ENCODE data around the gene GRK5. TPM values are rescaled to one million over a fixed set of nuclear protein-coding genes. Genes with fewer than 3 reads are reported as not detected.
"Not testable (repeated sequence)": the region's sequence is repeated elsewhere in the genome, so short reads cannot be mapped to it uniquely, and the experiment has no call there.

The GRK5 gene
- total RNA-seq, 3 donors from 2014 or later (not counting 1 experiment from before 2014, with no cell fraction given), result 37.6 to 54.3 (median 47.9) TPM

- H3K27ac Mint-ChIP-seq, result no peak overlapping the region
- H3K4me3 Mint-ChIP-seq, result no peak overlapping the region
Observed at GRCh38 chr10:119259345-119259744, 52.0 kb downstream of the GRK5 start.

GRCh38 chr10:119261016-119261415 is 53.6 kb downstream of the GRK5 start:
- H3K4me1 ChIP-seq (ENCODE audit: control insufficient read depth, insufficient read depth, low read length); H3K27me3 Mint-ChIP-seq (ENCODE audit: low read depth in 2 of 2); ATAC-seq; H3K27ac Mint-ChIP-seq; H3K4me3 ChIP-seq (ENCODE audit: low read length); DNase-seq; H3K9me3 Mint-ChIP-seq; H3K27me3 ChIP-seq (ENCODE audit: control insufficient read depth, insufficient read depth, low read length); H3K36me3 ChIP-seq (ENCODE audit: control insufficient read depth, insufficient read depth, low read length); H3K27ac ChIP-seq (ENCODE audit: low read length); H3K9me3 ChIP-seq (ENCODE audit: control insufficient read depth, insufficient read depth, low read length); intact Hi-C loops (cut with micrococcal nuclease); H3K4me3 Mint-ChIP-seq; H3K36me3 Mint-ChIP-seq: not testable (repeated sequence)
- WGBS (ENCODE audit: insufficient coverage), result 94% methylated on average over 16 of the region's 34 CpGs
- H3K4me1 Mint-ChIP-seq, result peaks cover 19 to 23% of the 10 kb centered on the region in 2 donors

More at GRCh38 chr10:119259345-119259744, 52.0 kb downstream of the GRK5 start:
- Histone ChIP-seq H3K9me3 (ENCODE audit: control insufficient read depth, insufficient read depth, low read length) (no peaks in the 10 kb centered on the region), H3K27me3 (ENCODE audit: control insufficient read depth, insufficient read depth, low read length) (no peaks in the 10 kb centered on the region), H3K4me3 (ENCODE audit: low read length) (no peak overlapping the region), H3K4me1 (ENCODE audit: control insufficient read depth, insufficient read depth, low read length) (no peaks in the 10 kb centered on the region), H3K36me3 (ENCODE audit: control insufficient read depth, insufficient read depth, low read length) (no peaks in the 10 kb centered on the region), H3K27ac (ENCODE audit: low read length) (no peak overlapping the region)
- peaks cover 24 to 32% of the 10 kb centered on the region in 2 donors for H3K4me1 Mint-ChIP-seq
- intact Hi-C loops (cut with micrococcal nuclease), result no loop called here
- H3K36me3 Mint-ChIP-seq, result no peaks in the 10 kb centered on the region
- no peak for DNase-seq
- TF ChIP-seq, protein P1, sequence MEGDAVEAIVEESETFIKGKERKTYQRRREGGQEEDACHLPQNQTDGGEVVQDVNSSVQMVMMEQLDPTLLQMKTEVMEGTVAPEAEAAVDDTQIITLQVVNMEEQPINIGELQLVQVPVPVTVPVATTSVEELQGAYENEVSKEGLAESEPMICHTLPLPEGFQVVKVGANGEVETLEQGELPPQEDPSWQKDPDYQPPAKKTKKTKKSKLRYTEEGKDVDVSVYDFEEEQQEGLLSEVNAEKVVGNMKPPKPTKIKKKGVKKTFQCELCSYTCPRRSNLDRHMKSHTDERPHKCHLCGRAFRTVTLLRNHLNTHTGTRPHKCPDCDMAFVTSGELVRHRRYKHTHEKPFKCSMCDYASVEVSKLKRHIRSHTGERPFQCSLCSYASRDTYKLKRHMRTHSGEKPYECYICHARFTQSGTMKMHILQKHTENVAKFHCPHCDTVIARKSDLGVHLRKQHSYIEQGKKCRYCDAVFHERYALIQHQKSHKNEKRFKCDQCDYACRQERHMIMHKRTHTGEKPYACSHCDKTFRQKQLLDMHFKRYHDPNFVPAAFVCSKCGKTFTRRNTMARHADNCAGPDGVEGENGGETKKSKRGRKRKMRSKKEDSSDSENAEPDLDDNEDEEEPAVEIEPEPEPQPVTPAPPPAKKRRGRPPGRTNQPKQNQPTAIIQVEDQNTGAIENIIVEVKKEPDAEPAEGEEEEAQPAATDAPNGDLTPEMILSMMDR (IDR thresholded peaks at IDR 0.05), result no peak
- WGBS (ENCODE audit: insufficient coverage), result 89% methylated on average over 3 of the region's 3 CpGs
- ATAC-seq, result no peak
- H3K9me3 Mint-ChIP-seq, result no peaks in the 10 kb centered on the region
- no peaks in the 10 kb centered on the region for H3K27me3 Mint-ChIP-seq (ENCODE audit: low read depth in 2 of 2)

- WGBS (ENCODE audit: insufficient coverage), result 86% methylated on average over 4 of the region's 4 CpGs
- peaks cover 17 to 22% of the 10 kb centered on the region in 2 donors for H3K4me1 Mint-ChIP-seq
Observed at GRCh38 chr10:119263951-119264617, 56.7 kb downstream of the GRK5 start.

DNA sequence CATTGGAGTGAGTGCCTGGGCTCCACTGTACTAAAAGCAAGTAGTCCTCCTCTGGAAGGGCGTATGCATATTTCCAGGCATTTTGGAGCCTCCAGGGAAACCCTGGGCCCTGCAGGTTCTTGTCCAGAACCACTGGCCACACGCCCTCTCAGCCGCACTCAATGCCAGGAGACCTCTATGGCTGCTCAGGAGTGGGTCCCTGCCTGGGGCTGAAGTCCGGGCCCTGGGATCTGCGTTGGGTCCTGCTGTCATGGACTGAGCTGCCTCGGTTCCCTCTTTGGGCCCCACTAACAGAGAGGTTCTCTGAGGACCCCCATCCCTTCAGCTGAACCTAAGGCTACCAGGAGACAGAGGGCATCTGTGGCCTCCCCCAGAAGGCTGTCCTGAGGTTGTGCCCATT is 58.3 kb downstream of the GRK5 start:
- H3K27ac ChIP-seq (ENCODE audit: low read length), result no peak overlapping the region
- H3K4me3 ChIP-seq (ENCODE audit: low read length), result no peak overlapping the region
- Mint-ChIP-seq H3K36me3 (no peaks in the 10 kb centered on the region), H3K9me3 (no peaks in the 10 kb centered on the region), H3K27ac (peak overlapping the region; percentile 59 to 94), H3K4me3 (no peak overlapping the region), H3K4me1 (peaks cover 31% of the 10 kb centered on the region in 2 donors), H3K27me3 (ENCODE audit: low read depth in 2 of 2) (no peaks in the 10 kb centered on the region)
- no peaks in the 10 kb centered on the region for H3K27me3 ChIP-seq (ENCODE audit: control insufficient read depth, insufficient read depth, low read length)
- TF ChIP-seq, protein P1 (IDR thresholded peaks at IDR 0.05), result no peak
- ATAC-seq (no peak), DNase-seq (no peak)
- no peaks in the 10 kb centered on the region for H3K9me3 ChIP-seq (ENCODE audit: control insufficient read depth, insufficient read depth, low read length)
- intact Hi-C loops (cut with micrococcal nuclease), result no loop called here
- WGBS (ENCODE audit: insufficient coverage), result 98% methylated on average over 6 of the region's 6 CpGs
- no peaks in the 10 kb centered on the region for H3K36me3 ChIP-seq (ENCODE audit: control insufficient read depth, insufficient read depth, low read length)
- peaks cover 35% of the 10 kb centered on the region for H3K4me1 ChIP-seq (ENCODE audit: control insufficient read depth, insufficient read depth, low read length)

More at GRCh38 chr10:119263951-119264617, 56.7 kb downstream of the GRK5 start:
- DNase-seq (no peak), ATAC-seq (no peak)
- Histone ChIP-seq H3K4me1 (ENCODE audit: control insufficient read depth, insufficient read depth, low read length) (peaks cover 19% of the 10 kb centered on the region), H3K27me3 (ENCODE audit: control insufficient read depth, insufficient read depth, low read length) (no peaks in the 10 kb centered on the region), H3K4me3 (ENCODE audit: low read length) (no peak overlapping the region), H3K36me3 (ENCODE audit: control insufficient read depth, insufficient read depth, low read length) (no peaks in the 10 kb centered on the region), H3K27ac (ENCODE audit: low read length) (no peak overlapping the region), H3K9me3 (ENCODE audit: control insufficient read depth, insufficient read depth, low read length) (no peaks in the 10 kb centered on the region)
- Mint-ChIP-seq H3K36me3 (no peaks in the 10 kb centered on the region), H3K27me3 (ENCODE audit: low read depth in 2 of 2) (no peaks in the 10 kb centered on the region), H3K4me3 (no peak overlapping the region), H3K27ac (peak overlapping the region; percentile 16 to 66), H3K9me3 (no peaks in the 10 kb centered on the region)
- intact Hi-C loops (cut with micrococcal nuclease), result no loop called here
- TF ChIP-seq, protein P1 (IDR thresholded peaks at IDR 0.05), result no peak

All from natural killer cell (primary cell).